Measurements from ENCODE around the gene SLIT1. TPM values are rescaled to one million over a fixed set of nuclear protein-coding genes. Genes with fewer than 3 reads are reported as not detected.

The SLIT1 gene
- total and polyA plus RNA-seq, 7 donors: 0.04 to 0.30 (median 0.08) TPM

DNA sequence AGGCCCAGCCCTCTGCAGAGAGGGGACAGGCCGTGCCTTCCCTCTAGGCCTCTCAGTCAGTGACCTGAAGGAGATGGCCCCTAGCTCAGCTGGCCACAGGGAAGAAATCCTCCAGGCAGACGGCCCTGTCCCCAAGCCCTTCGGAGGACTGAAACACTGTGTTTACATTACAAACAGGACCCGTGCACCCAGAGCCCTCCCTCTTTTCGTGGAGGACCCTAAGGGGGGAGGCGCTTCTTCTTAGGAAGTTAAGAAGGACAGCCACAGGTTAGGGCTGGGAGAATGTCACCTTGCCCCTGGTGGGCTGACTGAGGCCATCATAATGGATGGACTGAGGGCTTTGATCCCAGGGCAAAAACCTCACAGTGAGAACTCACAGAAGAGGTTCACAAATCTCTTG lies 154.9 kb downstream of the SLIT1 start:
- 71 to 81% (median 79%) methylated on average over 6 of the region's 6 CpGs for WGBS, 3 donors
- H3K27ac ChIP-seq: no peak overlapping the region
- ATAC-seq: no peak
- H3K27me3 ChIP-seq (ENCODE audit: insufficient read depth in 3 of 3, low read length in 2 of 3): no peaks in the 10 kb centered on the region
- H3K9me3 ChIP-seq: no peaks in the 10 kb centered on the region
- H3K4me3 ChIP-seq: no peak overlapping the region
- TF ChIP-seq, protein P1, sequence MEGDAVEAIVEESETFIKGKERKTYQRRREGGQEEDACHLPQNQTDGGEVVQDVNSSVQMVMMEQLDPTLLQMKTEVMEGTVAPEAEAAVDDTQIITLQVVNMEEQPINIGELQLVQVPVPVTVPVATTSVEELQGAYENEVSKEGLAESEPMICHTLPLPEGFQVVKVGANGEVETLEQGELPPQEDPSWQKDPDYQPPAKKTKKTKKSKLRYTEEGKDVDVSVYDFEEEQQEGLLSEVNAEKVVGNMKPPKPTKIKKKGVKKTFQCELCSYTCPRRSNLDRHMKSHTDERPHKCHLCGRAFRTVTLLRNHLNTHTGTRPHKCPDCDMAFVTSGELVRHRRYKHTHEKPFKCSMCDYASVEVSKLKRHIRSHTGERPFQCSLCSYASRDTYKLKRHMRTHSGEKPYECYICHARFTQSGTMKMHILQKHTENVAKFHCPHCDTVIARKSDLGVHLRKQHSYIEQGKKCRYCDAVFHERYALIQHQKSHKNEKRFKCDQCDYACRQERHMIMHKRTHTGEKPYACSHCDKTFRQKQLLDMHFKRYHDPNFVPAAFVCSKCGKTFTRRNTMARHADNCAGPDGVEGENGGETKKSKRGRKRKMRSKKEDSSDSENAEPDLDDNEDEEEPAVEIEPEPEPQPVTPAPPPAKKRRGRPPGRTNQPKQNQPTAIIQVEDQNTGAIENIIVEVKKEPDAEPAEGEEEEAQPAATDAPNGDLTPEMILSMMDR (IDR thresholded peaks at IDR 0.05): no peak
- DNase-seq: no peak
- no peaks in the 10 kb centered on the region for H3K36me3 ChIP-seq (ENCODE audit: insufficient read depth in 1 of 2, low read depth in 1 of 2)
- intact Hi-C loops (cut with DNase I): no loop called here
- no peaks in the 10 kb centered on the region for H3K4me1 ChIP-seq

DNA sequence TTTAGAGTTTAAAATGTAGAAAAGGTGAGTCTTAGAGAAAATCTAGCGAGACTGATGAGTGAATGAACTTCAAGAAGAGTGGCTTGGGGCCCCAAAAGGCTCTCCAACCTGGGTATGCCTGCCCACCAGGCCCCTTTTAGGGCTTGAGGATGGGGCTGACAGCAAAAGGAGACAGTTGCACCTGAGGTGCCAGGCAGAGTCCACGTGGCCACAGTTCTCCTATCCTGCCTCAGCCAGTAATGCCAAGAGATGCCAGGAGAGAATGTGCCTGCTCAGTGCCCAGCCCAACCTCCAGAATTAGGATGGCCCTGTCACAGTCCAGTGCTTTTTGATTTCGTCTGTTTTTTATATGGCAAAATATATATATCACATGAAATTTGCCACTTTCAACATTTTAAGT lies 156.5 kb downstream of the SLIT1 start:
- no peaks in the 10 kb centered on the region for H3K27me3 ChIP-seq (ENCODE audit: insufficient read depth in 3 of 3, low read length in 2 of 3)
- no peaks in the 10 kb centered on the region for H3K36me3 ChIP-seq (ENCODE audit: insufficient read depth in 1 of 2, low read depth in 1 of 2)
- intact Hi-C loops (cut with DNase I): loop anchor here (5.0 to 10.0 kb wide), 6 partner anchors 197 to 637 kb away; partner anchors contain the start of gene LCOR (in 1 of the 2)
- DNase-seq (no peak), ATAC-seq (no peak)
- TF ChIP-seq, protein P1 (IDR thresholded peaks at IDR 0.05): no peak
- H3K27ac ChIP-seq: no peak overlapping the region
- no peak overlapping the region for H3K4me3 ChIP-seq
- H3K4me1 ChIP-seq: peaks cover 8% of the 10 kb centered on the region
- WGBS, 3 donors: 63 to 81% (median 69%) methylated on average over 3 of the region's 3 CpGs
- no peaks in the 10 kb centered on the region for H3K9me3 ChIP-seq

DNA sequence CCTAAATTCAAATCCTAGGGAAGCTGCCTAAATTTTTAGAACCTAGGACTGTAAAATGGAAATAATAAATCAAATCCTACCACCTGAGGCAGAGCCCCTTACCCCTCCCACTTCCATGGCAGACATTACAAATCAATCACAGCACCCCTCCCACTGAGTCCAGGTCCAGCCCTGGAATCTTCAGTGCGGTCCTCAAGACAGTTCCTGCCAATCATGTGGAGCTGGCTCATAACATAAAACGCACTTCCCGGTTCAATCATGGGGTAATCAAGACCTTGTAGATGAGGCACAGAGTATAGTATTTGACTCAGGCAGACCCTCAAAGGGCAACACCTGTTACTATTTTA lies 157.0 kb downstream of the SLIT1 start:
- TF ChIP-seq, protein P1 (IDR thresholded peaks at IDR 0.05): no peak
- ATAC-seq: no peak
- 84 to 91% (median 91%) methylated on average over 3 of the region's 3 CpGs for WGBS, 3 donors

DNA sequence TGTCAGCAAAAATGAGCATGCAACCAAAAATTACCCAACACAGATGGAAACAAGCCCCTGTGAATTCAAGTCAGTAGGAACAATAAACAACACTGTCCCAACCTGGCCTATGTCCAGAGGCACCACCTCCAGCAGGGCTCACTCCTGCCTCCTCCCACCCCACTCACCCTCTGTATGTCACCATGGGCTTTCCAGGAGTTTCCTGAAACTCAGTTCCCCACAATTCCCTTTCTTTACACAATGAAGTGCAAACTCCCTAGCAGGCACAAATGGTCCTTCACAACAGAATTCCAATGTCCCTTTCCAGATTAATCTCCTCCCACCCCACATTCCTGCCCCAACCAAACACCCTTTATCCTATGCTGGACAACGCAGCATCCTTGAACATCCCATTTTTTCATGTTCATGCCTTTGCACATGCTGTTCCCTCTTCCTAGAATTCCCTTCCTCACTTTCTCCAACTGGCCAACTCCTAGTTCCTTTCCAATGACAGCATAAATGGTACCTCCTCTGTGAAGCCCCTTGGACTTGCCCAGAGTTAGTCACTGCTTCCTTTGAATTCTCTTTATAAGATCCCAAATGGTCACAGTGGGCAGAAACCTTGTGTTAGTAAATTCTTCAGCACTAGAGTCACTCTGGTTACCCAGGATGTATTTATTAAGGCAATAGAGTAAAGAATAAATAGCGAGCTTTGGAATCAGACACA lies 157.5 kb downstream of the SLIT1 start:
- no peak for ATAC-seq
- TF ChIP-seq, protein P1 (IDR thresholded peaks at IDR 0.05): no peak
- no peaks in the 10 kb centered on the region for H3K36me3 ChIP-seq (ENCODE audit: insufficient read depth in 1 of 2, low read depth in 1 of 2)
- no peak overlapping the region for H3K4me3 ChIP-seq
- intact Hi-C loops (cut with DNase I): loop anchor here (5.0 to 10.0 kb wide), 6 partner anchors 196 to 636 kb away; partner anchors contain the start of gene LCOR (in 1 of the 2)
- DNase-seq: no peak
- peaks cover 14% of the 10 kb centered on the region for H3K4me1 ChIP-seq
- no peak overlapping the region for H3K27ac ChIP-seq
- no peaks in the 10 kb centered on the region for H3K9me3 ChIP-seq
- WGBS, 3 donors: 89 to 98% (median 91%) methylated on average over 2 of the region's 2 CpGs
- no peaks in the 10 kb centered on the region for H3K27me3 ChIP-seq (ENCODE audit: insufficient read depth in 3 of 3, low read length in 2 of 3)

More for the DNA sequence above, 157.0 kb downstream of the SLIT1 start:
- no peaks in the 10 kb centered on the region for H3K9me3 ChIP-seq
- intact Hi-C loops (cut with DNase I): loop anchor here (5.0 to 10.0 kb wide), 6 partner anchors 197 to 637 kb away; partner anchors contain the start of gene LCOR (in 1 of the 2)
- H3K4me3 ChIP-seq: no peak overlapping the region
- peaks cover 10% of the 10 kb centered on the region for H3K4me1 ChIP-seq
- H3K27ac ChIP-seq: no peak overlapping the region
- no peak for DNase-seq
- no peaks in the 10 kb centered on the region for H3K36me3 ChIP-seq (ENCODE audit: insufficient read depth in 1 of 2, low read depth in 1 of 2)
- H3K27me3 ChIP-seq (ENCODE audit: insufficient read depth in 3 of 3, low read length in 2 of 3): no peaks in the 10 kb centered on the region
